ENCODE results near the gene RALY. TPM values are rescaled to one million over a fixed set of nuclear protein-coding genes. Genes with fewer than 3 reads are reported as not detected.

RALY gene
- 122 and 123 TPM in 2 replicates for total RNA-seq
- 209 and 240 TPM in 2 replicates for polyA plus RNA-seq

GRCh38 chr20:33993576-33994221, at the start of gene RALY:
TSS of gene RALY (plus strand) at chr20:33993911. CDS start at chr20:34072075, 78,164 bp downstream.
- no peak for DNase-seq (ENCODE audit: low spot score)
- Histone ChIP-seq H3K4me3 (peak within 1 kb of the TSS; percentile 98), H3K9me3 (ENCODE audit: low read depth) (no peaks in the 10 kb centered on the region), H3K4me2 (peak within 1 kb of the TSS; percentile 95), H3K79me2 (peaks cover 62% of the 10 kb centered on the region), H2AFZ (peak within 1 kb of the TSS; percentile 50), H3K27me3 (no peaks in the 10 kb centered on the region), H3K36me3 (replicated peaks; ENCODE audit: insufficient read depth, low read depth) (no peaks in the 10 kb centered on the region), H3K27ac (peak within 1 kb of the TSS; percentile 97), H3K9me2 (replicated peaks; ENCODE audit: insufficient read depth) (no peaks in the 10 kb centered on the region), H3K4me1 (ENCODE audit: insufficient read depth) (peaks cover 14% of the 10 kb centered on the region), H4K20me1 (ENCODE audit: insufficient read depth, poor library complexity, severe bottlenecking) (peaks cover 43% of the 10 kb centered on the region)
- whole genome bisulfite sequencing (ENCODE audit: low lambda C conversion rate, missing lambda C conversion rate) = 1% methylated on average over 46 of the region's 72 CpGs
- TF ChIP-seq CTCF (IDR thresholded peaks at IDR 0.05; ENCODE audit: poor library complexity) (no peak), EZH2 (IDR thresholded peaks at IDR 0.05; ENCODE audit: borderline replicate concordance) (no peak), EZH2phosphoT487 (IDR thresholded peaks at IDR 0.05; ENCODE audit: low read depth, severe bottlenecking, unreplicated experiment) (no peak)

- TF ChIP-seq EZH2 (IDR thresholded peaks at IDR 0.05; ENCODE audit: borderline replicate concordance) = no peak
- TF ChIP-seq CTCF (IDR thresholded peaks at IDR 0.05; ENCODE audit: poor library complexity) = no peak
- TF ChIP-seq EZH2phosphoT487 (IDR thresholded peaks at IDR 0.05; ENCODE audit: low read depth, severe bottlenecking, unreplicated experiment) = no peak
- no peak overlapping the region for H3K4me2 ChIP-seq
- no peaks in the 10 kb centered on the region for H3K9me2 ChIP-seq (replicated peaks; ENCODE audit: insufficient read depth)
- no peaks in the 10 kb centered on the region for H4K20me1 ChIP-seq (ENCODE audit: insufficient read depth, poor library complexity, severe bottlenecking)
- DNase-seq (ENCODE audit: low spot score) = no peak
- H3K4me3 ChIP-seq = no peak overlapping the region
- H3K27me3 ChIP-seq = no peaks in the 10 kb centered on the region
- no peaks in the 10 kb centered on the region for H3K36me3 ChIP-seq (replicated peaks; ENCODE audit: insufficient read depth, low read depth)
- H3K4me1 ChIP-seq (ENCODE audit: insufficient read depth) = no peaks in the 10 kb centered on the region
- H3K79me2 ChIP-seq = no peaks in the 10 kb centered on the region
- H2AFZ ChIP-seq = no peak overlapping the region
- no peak overlapping the region for H3K27ac ChIP-seq
- WGBS (ENCODE audit: low lambda C conversion rate, missing lambda C conversion rate) = 69% methylated on average over 5 of the region's 5 CpGs
- no peaks in the 10 kb centered on the region for H3K9me3 ChIP-seq (ENCODE audit: low read depth)
These were observed 48.8 kb upstream of the RALY start for GRCh38 chr20:33944914-33945313.

GRCh38 chr20:33945391-33946081, 48.2 kb upstream of the RALY start:
- Histone ChIP-seq H3K36me3 (replicated peaks; ENCODE audit: insufficient read depth, low read depth) (no peaks in the 10 kb centered on the region), H3K4me2 (no peak overlapping the region), H2AFZ (no peak overlapping the region), H3K9me3 (ENCODE audit: low read depth) (no peaks in the 10 kb centered on the region), H3K4me1 (ENCODE audit: insufficient read depth) (no peaks in the 10 kb centered on the region), H3K4me3 (no peak overlapping the region), H3K9me2 (replicated peaks; ENCODE audit: insufficient read depth) (no peaks in the 10 kb centered on the region), H3K27me3 (no peaks in the 10 kb centered on the region), H3K27ac (no peak overlapping the region), H4K20me1 (ENCODE audit: insufficient read depth, poor library complexity, severe bottlenecking) (no peaks in the 10 kb centered on the region), H3K79me2 (no peaks in the 10 kb centered on the region)
- DNase-seq (ENCODE audit: low spot score) = no peak
- 88% methylated on average over 5 of the region's 5 CpGs for WGBS (ENCODE audit: low lambda C conversion rate, missing lambda C conversion rate)
- TF ChIP-seq CTCF (IDR thresholded peaks at IDR 0.05; ENCODE audit: poor library complexity) = no peak
- TF ChIP-seq EZH2 (IDR thresholded peaks at IDR 0.05; ENCODE audit: borderline replicate concordance) = no peak
- no peak for TF ChIP-seq EZH2phosphoT487 (IDR thresholded peaks at IDR 0.05; ENCODE audit: low read depth, severe bottlenecking, unreplicated experiment)

Measured in hepatocyte (in vitro differentiated cells).